Endothelial cell of umbilical vein (primary cell): ENCODE measurements around the gene GJB4.

Source experiments
- CTCF ChIP-seq, 2 donors: IDR thresholded peaks; 1 replicate in 1 of 2; 2 replicates in 1 of 2; pipeline ENCODE4 v1.5.1; 2011; ENCODE audit warnings: low read length in 2 of 2, mild to moderate bottlenecking in 2 of 2, moderate library complexity in 2 of 2, control low read depth in 1 of 2, inconsistent platforms in 1 of 2, low read depth in 1 of 2; ENCODE audit not compliant: insufficient read depth in 1 of 2; ENCODE audit errors: extremely low read depth in 1 of 2
- GATA2 ChIP-seq: IDR thresholded peaks from 2 replicates; pipeline ENCODE4 v1.7.0; 2011; ENCODE audit warnings: low read depth, mild to moderate bottlenecking, moderate library complexity, mixed read lengths, low read length; ENCODE audit not compliant: insufficient read length, insufficient read depth
- JUN ChIP-seq: IDR thresholded peaks from 2 replicates; pipeline ENCODE4 v1.6.1; 2011; ENCODE audit warnings: borderline replicate concordance, low read depth; ENCODE audit not compliant: insufficient read length, insufficient read depth
- MAX ChIP-seq: IDR thresholded peaks from 2 replicates; pipeline ENCODE4 v1.6.1; 2011; ENCODE audit not compliant: insufficient read depth, insufficient read length
- MYC ChIP-seq: IDR thresholded peaks from one replicate; pipeline ENCODE4 v1.6.1; 2011; ENCODE audit warnings: mild to moderate bottlenecking, low read depth, low read length
- POLR2A ChIP-seq: IDR thresholded peaks from 2 replicates; pipeline ENCODE4 v1.6.1; 2012; ENCODE audit warnings: low read depth, mild to moderate bottlenecking, control low read depth, low read length
- POLR2AphosphoS5 ChIP-seq: IDR thresholded peaks from 2 replicates; pipeline ENCODE4 v1.6.1; 2012; ENCODE audit warnings: low read depth, mild to moderate bottlenecking, control low read depth, low read length, moderate library complexity; ENCODE audit not compliant: insufficient read depth

- TF ChIP-seq MAX (no peak), CTCF (IDR thresholded peaks at IDR 0.05; ENCODE audit: extremely low read depth in 1 of 2, insufficient read depth in 1 of 2, low read depth in 1 of 2, low read length in 2 of 2) (no peak), POLR2A (no peak), POLR2AphosphoS5 (no peak), GATA2 (no peak), JUN (no peak), MYC (no peak)
These were observed at the start of gene GJB4 for GRCh38 chr1:34759503-34760357.
